NCI-H2029 treated with DMSO at 0.1 percent for 48 hours (cell line): ENCODE data around the gene CCDC200.
"Not testable (repeated sequence)": the region's sequence is repeated elsewhere in the genome, so short reads cannot be mapped to it uniquely, and the experiment has no call there.

Experiments
- DNase-seq: peaks from one replicate; lab custom pipeline; 2025; lab: John Stamatoyannopoulos, UW

CCDC200 gene

DNA sequence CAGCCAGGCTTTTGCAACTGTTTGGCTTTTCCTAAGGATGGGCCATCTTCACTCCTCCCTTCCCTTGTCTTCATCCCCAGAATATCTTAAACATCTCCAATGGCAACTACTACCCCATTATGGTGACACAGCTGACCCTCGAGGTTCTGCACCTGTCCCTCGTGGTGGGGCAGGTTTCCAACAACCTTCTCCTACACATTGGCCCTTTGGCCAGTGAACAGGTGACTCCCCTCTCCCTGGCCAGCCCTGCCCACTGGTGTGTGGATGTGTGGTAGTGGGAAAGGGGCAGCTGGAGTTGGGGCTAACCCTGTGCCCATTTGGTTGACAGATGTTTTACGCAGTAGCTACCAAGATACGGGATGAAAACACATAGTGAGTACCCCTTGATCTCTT, 12.1 kb downstream of the CCDC200 start:
- no peak for DNase-seq

GRCh38 chr17:43215341-43215740, 13.1 kb downstream of the CCDC200 start:
- DNase-seq, result no peak

- no peak for DNase-seq
These were observed 14.9 kb downstream of the CCDC200 start for GRCh38 chr17:43213545-43213944.

DNA sequence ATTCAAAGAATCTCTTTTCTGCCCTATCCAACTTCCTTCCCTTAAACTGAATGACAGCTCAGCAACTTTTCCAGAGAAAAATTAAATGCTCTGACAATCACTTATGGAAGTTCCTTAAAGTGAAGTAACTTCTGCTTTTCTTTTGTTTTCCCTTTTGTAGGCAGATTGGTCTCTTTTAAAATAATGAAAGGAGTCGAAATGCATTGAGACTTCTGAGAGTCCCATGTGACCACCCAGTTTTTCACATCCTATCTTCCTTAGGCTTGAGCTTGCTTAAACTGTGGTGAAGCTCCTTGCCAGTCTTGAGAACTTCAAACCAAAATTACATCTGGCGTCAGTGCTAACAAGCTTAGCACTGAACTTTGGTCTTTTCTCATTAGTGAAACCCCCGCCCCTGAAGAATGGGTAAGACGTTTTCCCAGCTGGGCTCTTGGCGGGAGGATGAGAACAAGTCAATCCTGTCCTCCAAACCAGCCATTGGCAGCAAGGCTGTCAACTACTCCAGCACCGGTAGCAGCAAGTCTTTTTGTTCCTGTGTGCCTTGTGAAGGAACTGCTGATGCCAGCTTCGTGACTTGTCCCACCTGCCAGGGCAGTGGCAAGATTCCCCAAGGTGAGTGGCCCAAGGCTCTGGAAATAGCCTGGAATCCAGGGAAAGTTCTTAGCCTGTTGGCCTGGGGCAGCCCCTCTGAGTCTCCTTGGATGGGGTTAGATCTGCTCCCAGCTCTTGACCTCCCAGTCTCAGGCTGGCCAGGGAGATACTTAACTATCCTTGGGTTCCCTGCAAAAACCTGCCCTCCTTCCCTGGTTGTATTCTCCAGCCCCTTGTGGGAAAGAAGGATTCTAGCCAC, 15.6 kb downstream of the CCDC200 start:
- no peak for DNase-seq

DNA sequence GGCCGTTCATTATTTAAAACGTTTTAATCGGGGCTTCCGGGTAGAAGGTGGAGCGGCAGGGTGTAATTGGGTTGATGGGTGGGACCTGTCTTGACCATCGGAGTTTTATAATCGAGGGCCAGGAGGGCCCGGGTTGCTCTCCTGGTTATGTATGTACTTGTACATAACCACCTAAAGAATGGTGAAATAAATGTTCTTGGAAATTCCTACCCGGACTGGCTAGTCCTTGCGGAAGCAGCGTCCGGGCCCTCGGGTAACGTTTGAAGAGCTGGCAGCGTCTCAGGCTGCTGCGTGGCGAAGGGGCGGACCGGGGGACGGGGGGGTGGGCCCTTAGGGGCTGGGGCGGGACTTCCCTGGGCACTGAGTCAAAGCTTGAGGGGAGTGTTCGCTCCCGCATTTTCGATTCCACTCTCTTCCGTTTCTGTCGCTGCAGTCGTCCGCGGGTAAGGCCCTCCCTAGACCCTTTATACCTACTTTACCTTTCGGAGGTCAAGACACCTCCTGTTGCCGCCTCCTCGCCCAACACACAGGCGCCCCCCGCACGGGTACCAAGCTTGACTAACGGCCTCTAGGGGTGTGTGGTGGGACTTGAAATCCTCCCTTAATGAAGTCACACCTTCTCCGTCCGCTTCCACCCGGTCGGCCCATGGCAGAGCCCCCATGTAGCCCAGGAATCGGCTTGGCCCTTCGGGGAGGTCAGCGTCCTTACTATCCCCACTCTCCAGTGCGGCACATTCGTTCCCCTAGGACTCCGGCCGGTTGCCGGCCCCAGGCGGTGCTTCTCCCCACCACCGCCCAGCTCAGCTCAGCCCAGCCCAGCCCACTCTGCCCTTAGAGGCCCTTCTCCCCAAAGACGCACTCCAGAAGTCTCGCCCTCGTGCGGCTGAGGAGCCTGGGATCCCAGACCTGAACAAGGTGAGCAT, 16.7 kb downstream of the CCDC200 start, which contains the start of gene TMEM106A:
TMEM106A (plus strand) TSS at position 396 of the 923 bp plus-strand sequence. CDS start 1,167 bp downstream, outside the sequence.
- peak; percentile 30 for DNase-seq

GRCh38 chr17:43211123-43211479, 17.3 kb downstream of the CCDC200 start:
- no peak for DNase-seq

DNA sequence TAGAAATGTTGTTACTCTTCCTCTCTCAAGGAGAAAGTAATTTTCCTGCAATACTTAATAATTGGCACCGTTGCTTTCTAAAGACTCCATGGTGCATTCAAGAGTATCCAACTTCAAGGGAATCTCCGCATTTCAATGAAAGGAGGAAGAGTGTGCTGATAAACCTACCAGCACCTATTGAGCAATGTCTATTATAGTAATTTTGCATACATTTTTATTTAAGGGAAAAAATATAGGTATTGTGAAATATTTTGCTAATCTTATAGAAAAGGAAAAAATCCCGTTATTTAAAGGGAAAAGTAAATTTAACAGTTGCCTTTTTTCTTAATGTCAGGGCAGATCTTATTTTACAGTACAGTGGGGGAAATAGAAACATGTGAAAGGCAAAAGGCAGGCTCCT, 17.8 kb downstream of the CCDC200 start:
- DNase-seq, result no peak

DNA sequence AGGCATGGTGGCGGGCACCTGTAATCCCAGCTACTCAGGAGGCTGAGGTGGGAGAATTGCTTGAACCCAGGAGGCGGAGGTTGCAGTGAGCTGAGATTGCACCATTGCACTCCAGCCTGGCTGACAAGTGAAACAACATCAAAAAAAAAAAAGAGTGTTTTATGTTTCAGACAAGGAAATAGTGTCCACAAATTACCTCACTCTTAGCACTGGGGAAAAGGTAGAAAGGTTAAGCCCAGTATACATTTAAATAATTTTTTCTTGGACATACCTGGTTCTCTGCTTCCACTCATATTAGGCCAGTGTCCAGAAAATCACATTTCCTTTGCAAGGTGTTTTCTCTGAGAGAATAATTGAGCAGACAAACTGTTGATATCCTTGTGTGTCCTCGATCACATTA, 25.4 kb downstream of the CCDC200 start:
- DNase-seq, result not testable (repeated sequence)

GRCh38 chr17:43200127-43200526, 28.3 kb downstream of the CCDC200 start:
- no peak for DNase-seq

- DNase-seq, result no peak
These were observed 28.8 kb downstream of the CCDC200 start for GRCh38 chr17:43199633-43200032.

DNA sequence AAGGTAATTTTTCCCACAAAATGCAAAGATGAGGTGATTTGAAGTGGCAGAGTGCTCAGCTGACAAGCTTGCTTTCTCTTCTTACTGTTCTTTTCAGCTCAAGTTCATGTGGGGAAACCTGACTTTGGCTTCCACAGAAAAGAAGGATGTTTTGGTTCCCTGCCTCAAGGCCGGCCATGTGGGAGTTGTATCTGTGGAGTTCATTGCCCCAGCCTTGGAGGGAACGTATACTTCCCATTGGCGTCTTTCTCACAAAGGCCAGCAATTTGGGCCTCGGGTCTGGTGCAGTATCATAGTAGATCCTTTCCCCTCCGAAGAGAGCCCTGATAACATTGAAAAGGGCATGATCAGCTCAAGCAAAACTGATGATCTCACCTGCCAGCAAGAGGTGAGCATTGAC, 35.2 kb downstream of the CCDC200 start:
- DNase-seq, result no peak

- DNase-seq, result not testable (repeated sequence)
These were observed 41.8 kb downstream of the CCDC200 start for GRCh38 chr17:43186656-43187055.

GRCh38 chr17:43183921-43184320, 44.5 kb downstream of the CCDC200 start:
- no peak for DNase-seq

DNA sequence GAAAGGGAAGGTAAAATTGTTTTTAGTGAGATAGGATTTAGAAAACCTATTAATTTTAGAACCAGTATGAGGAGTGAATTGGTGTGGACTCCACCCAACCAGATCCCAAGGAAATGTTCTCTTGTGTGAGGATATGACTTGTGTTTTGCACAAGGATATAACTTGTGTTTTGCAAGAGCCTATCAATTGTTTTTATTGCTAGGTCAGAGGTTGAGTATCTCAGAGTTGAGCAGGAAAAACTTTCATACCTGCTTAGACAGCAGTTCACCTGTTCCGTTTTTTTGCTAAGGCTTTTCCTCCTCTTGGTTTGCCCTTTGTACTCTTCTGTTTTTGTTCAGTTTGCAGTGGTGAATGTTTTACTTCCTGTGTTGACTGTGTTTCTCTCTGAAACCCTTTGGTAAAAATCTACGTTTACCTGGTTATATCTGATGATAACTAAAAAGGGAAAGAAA, 52.3 kb downstream of the CCDC200 start:
- no peak for DNase-seq

DNA sequence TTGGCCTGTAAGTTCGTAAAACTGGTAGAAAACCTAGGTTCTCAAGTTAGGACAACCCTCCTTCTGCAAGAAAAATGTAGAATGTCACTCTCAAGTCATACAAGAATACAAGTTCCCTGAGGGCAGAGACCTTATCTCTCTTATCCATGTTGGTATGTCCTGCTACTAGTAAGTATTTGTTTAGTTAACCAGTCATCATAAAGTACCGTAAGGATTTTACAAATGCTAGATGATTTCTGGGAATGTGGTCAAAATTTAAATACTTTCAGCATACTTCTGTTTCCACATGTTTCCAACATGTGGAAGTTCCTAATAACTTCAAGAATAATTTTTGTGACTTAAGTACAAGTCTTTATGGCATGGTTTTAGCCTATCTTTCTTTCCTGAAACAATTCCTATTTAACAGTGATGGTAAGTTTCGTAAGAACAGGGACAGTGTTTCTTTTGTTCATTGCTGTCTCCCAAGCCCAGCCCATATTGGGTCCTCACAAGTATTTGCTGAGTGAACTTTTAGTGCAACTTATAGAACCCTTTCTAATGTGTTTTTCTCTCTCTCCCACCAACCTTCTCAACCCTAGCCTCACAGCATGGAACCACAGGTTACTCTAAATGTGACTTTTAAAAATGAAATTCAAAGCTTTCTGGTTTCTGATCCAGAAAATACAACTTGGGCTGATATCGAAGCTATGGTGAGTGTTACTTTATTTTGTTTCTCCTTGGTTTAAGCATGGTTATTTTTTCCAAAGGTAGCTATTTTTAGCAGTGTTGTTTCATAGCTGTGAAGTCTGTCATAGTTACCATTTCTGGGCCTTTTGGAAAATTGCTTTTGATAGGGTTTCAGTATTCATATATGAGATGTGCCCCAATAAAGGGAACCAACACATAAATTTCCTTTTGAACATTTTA, 53.0 kb downstream of the CCDC200 start:
- no peak for DNase-seq

DNA sequence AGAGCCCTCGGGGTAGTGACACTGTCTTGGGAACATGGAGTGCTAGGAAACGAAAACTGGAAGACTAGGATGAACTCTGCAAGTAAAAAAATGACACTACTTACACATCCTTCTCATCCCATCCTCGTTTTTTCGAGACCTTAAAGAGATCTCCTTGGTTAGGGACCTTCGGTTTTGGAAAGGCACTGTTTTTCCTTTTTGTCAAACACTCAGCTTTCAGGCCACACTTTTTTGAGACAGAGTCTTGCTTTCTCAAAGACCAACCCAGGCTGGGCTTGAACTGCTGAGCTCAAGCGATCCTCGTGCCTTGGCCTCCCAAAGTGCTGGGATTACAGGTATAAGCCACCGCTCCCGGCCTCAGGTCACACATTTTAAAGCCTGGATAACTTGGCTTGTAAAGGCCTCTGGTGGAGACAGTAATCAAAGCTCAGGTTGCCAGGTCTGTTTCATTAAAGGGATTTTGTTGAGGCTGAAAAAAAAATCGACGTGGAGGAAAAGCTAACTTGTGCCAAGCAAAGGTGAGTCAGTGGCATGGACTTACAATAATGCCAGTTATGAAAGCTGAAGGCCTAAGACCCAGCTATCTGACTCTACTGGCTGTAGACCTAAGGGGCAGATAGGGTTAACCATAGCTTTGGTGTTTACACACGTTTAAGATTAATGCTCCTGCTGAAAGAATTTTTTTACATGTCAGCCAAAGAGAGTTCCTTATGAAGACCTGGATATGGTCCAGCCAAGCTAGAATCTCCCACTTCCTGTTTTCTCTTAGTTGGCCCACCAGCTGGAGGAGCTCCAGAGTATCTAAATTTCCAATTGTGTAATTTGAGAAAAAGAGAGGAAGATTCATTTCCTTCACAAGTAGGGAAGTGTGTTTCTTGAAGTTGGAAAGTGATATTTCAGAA, 56.6 kb downstream of the CCDC200 start:
- DNase-seq, result peak; percentile 12
